Measurements from ENCODE around the gene CXorf38. TPM values are rescaled to one million over a fixed set of nuclear protein-coding genes. Genes with fewer than 3 reads are reported as not detected.

Gene CXorf38
- total and polyA plus RNA-seq, 9 of the 15 experiments (the other 6 are each of a cell fraction or from before 2014, with no cell fraction given): 1.2 to 12.8 (median 8.4) TPM

GRCh38 chrX:40688929-40689328, 41.6 kb upstream of the CXorf38 start:
- peaks cover 55% of the 10 kb centered on the region for H3K36me3 ChIP-seq (ENCODE audit: control insufficient read depth, insufficient read depth, low read length)
- intact Hi-C loops (cut with micrococcal nuclease) (no loop called here), in situ Hi-C loops (cut with MboI) (no loop called here)
- H3K4me1 ChIP-seq (replicated peaks in 1 of 2; ENCODE audit: control insufficient read depth in 2 of 2, insufficient read depth in 2 of 2, low read length in 2 of 2): no peaks in the 10 kb centered on the region
- H2AFZ ChIP-seq (ENCODE audit: low read depth, low read length): no peak overlapping the region
- no peaks in the 10 kb centered on the region for H3K9me3 ChIP-seq (replicated peaks; ENCODE audit: control insufficient read depth, insufficient read depth, low read depth, low read length)
- H3K27me3 ChIP-seq (ENCODE audit: control insufficient read depth in 2 of 2, insufficient read depth in 2 of 2, low read length in 2 of 2): no peaks in the 10 kb centered on the region
- no peak overlapping the region for H3K4me2 ChIP-seq (ENCODE audit: insufficient read depth, low read length)
- ChIA-PET POLR2A (interaction anchor here (0.6 kb wide), 1 partner anchor 228 kb away, joined by 3 read pairs; no protein-coding TSS in a partner anchor), CTCF (ENCODE audit: low intra/inter-chr PET ratio) (no interaction called here)
- H3K9me1 ChIP-seq (ENCODE audit: control insufficient read depth, insufficient read depth, low read length): no peaks in the 10 kb centered on the region
- BruUV-seq (replicated peaks): no TSS peak
- H4K20me1 ChIP-seq (replicated peaks; ENCODE audit: control insufficient read depth, insufficient read depth, low read length): no peaks in the 10 kb centered on the region
- FAIRE-seq (no peak), DNase-seq (ENCODE audit: extremely low read depth in 1 of 4, low spot score in 3 of 4) (no peak), ATAC-seq (no peak)
- H3K9ac ChIP-seq (ENCODE audit: insufficient read depth in 1 of 2, low read depth in 2 of 2, low read length in 2 of 2): no peak overlapping the region
- TF ChIP-seq POLR2G (IDR thresholded peaks at IDR 0.05; ENCODE audit: low read depth, low read length) (no peak), JUND (IDR thresholded peaks at IDR 0.05; ENCODE audit: borderline replicate concordance, low read depth, low read length) (no peak), JUND (tag; IDR thresholded peaks at IDR 0.05; ENCODE audit: borderline replicate concordance, low read depth, low read length) (no peak), ATF7 (IDR thresholded peaks at IDR 0.05) (no peak), ZNF764 (CRISPR knock-in tag; IDR thresholded peaks at IDR 0.05; ENCODE audit: low read depth) (no peak), ZNF644 (tag; IDR thresholded peaks at IDR 0.05; ENCODE audit: low read depth) (no peak), ZNF165 (CRISPR knock-in tag; IDR thresholded peaks at IDR 0.05; ENCODE audit: borderline replicate concordance) (no peak), ZNF445 (CRISPR knock-in tag; IDR thresholded peaks at IDR 0.05; ENCODE audit: low read depth) (no peak), NUFIP1 (IDR thresholded peaks at IDR 0.05; ENCODE audit: partially characterized antibody) (no peak), NFYB (IDR thresholded peaks at IDR 0.05; ENCODE audit: extremely low read depth, insufficient read length) (no peak), TRIM28 (IDR thresholded peaks at IDR 0.05) (no peak), ARID1B (IDR thresholded peaks at IDR 0.05) (no peak), ZKSCAN8 (CRISPR knock-in tag; IDR thresholded peaks at IDR 0.05) (no peak), GATAD2B (IDR thresholded peaks at IDR 0.05; ENCODE audit: borderline replicate concordance) (no peak)
- no peak overlapping the region for H3K4me3 ChIP-seq
- H3K27ac ChIP-seq (ENCODE audit: extremely low read depth, low read depth, low read length): no peak overlapping the region
- H3K79me2 ChIP-seq (ENCODE audit: control insufficient read depth, insufficient read depth, low read length): no peaks in the 10 kb centered on the region

Measured in K562 (cell line).